Heart left ventricle (tissue), 16 donors: ENCODE measurements around the gene AKAP10. TPM values are rescaled to one million over a fixed set of nuclear protein-coding genes. Genes with fewer than 3 reads are reported as not detected.
"Not testable (repeated sequence)": the region's sequence is repeated elsewhere in the genome, so short reads cannot be mapped to it uniquely, and the experiment has no call there.

Experiments used
- ATAC-seq, 4 donors: fragments of 200-7000 bp; cut with Tn5 transposase; one replicate each; pipeline ENCODE4 v1.9.1; 2020 to 2022; ENCODE audit warnings: moderate library complexity in 4 of 4, mild to moderate bottlenecking in 3 of 4, moderate number of reproducible peaks in 1 of 4
- DNase-seq, 5 donors: peaks; one replicate each; pipeline ENCODE4 v3.0.0-alpha.2; 2020
- H3K27ac ChIP-seq, 12 donors: fragments of 200-600 bp; sonication (generic) in 4 of 12; one replicate each; pipeline versions ENCODE4 v1.5.0 to v1.8.0; 2016 to 2022; ENCODE audit warnings: mild to moderate bottlenecking in 2 of 12
- H3K27me3 ChIP-seq, 9 donors: fragments of 200-600 bp; sonication (generic) in 2 of 9; one replicate each; pipeline versions ENCODE4 v1.5.1 to v1.8.0; 2016 to 2022; ENCODE audit warnings: mild to moderate bottlenecking in 3 of 9
- H3K36me3 ChIP-seq, 9 donors: fragments of 200-600 bp; sonication (generic) in 2 of 9; one replicate each; pipeline versions ENCODE4 v1.5.0 to v1.8.0; 2018 to 2022; ENCODE audit warnings: mild to moderate bottlenecking in 2 of 9
- H3K4me1 ChIP-seq, 12 donors: fragments of 200-600 bp; sonication (generic) in 4 of 12; one replicate each; pipeline versions ENCODE4 v1.5.0 to v1.8.0; 2016 to 2022; ENCODE audit warnings: mild to moderate bottlenecking in 3 of 12
- H3K4me3 ChIP-seq, 12 donors: fragments of 200-600 bp; sonication (generic) in 4 of 12; one replicate each; pipeline versions ENCODE4 v1.5.0 to v1.8.0; 2017 to 2022; ENCODE audit warnings: mild to moderate bottlenecking in 9 of 12, moderate library complexity in 4 of 12
- H3K9me3 ChIP-seq, 12 donors: fragments of 200-600 bp; sonication (generic) in 4 of 12; one replicate each; pipeline versions ENCODE4 v1.5.0 to v1.8.0; 2016 to 2022; ENCODE audit warnings: mild to moderate bottlenecking in 1 of 12
- POLR2A ChIP-seq, 2 donors: fragments of 450-650 bp; IDR thresholded peaks; one replicate each; pipeline ENCODE4 v1.6.1; 2017; ENCODE audit warnings: antibody characterized with exemption in 2 of 2, mild to moderate bottlenecking in 2 of 2, moderate library complexity in 2 of 2
- WGBS, 4 donors: extraction: QIAGEN DNeasy Blood & Tissue Kit in 2 of 4; methylation state at CpG; one replicate each; pipeline versions ENCODE4 v1.1.5 to v1.1.7; 2013 to 2018; 5-methylcytosine and 5-hydroxymethylcytosine counted together
- intact Hi-C, 10 donors: fragments of 100-400 bp; cut with DNase I; formaldehyde crosslinking; loops; one replicate each; pipeline versions ENCODE4 v1.11.1 to v1.14.2; 2022
- polyA plus RNA-seq, 2 donors: library from polyadenylated mRNA; stranded (reverse); fragments of 200-250 nt; gene quantifications; one replicate each; pipeline ENCODE4 v1.2.3, GENCODE V29; 2013
- total RNA-seq, 9 donors: library from RNA; depleted of rRNA in 2 of 9; stranded (reverse); fragments of >200 nt in 2 of 9; fragmentation: NEBNext Ultra II Directional in 3 of 9; extraction: Animal tissue kit (Norgen Biotek cat#: 25700) in 3 of 9; gene quantifications; one replicate each; pipeline versions ENCODE4 v1.1.0 to v1.2.4, GENCODE V29; 2016 to 2023
- TF ChIP-seq, protein P1 (sequence below), 12 donors: fragments of 200-600 bp; sonication (generic) in 4 of 12; IDR thresholded peaks; one replicate each; pipeline versions ENCODE4 v1.5.0 to v1.8.0; 2018 to 2022; ENCODE audit warnings: antibody characterized with exemption in 12 of 12, mild to moderate bottlenecking in 5 of 12
- donor health status: ischemic (EF 13 %, LVEDD 7.1; RV severe dilation, severe dysfunction).
- donor health status: healthy with polysubstance abuse.
- donor health status: DM: no; HTN: yes; CAD: no.
- donor health status: DM: no; HTN: no; CAD: no.
- donor health status: ischemic (EF 25% LVEDD 6.9; RV normal size, moderate dysfunction).
- donor health status: ischemic (EF 25% LVEDD 5.7; RV mildly dilated, moderate dysfunction).
- donor health status: healthy.
- donor health status: DM: yes; HTN: yes; CAD: no.
- donor health status: ischemic (EF 35%, LVEDD 5.7; RV mildly dilated, moderate dysfunction).
- donor health status: nonischemic (EF 11% LVEDD 7.7; RV severe dilation, severe dysfunction).
- donor health status: DM: yes; HTN: yes; CAD: no.
- donor health status: PGD.
- donor health status: ischemic (EF 29% LVEDD 5.4; RV normal size, mild dysfunction).
- donor health status: nonischemic (EF 23%, LVEDD 6.1; RV moderate dilation, normal function).

The AKAP10 gene
- total and polyA plus RNA-seq, 11 donors = 4.4 to 25.0 (median 13.7) TPM

DNA sequence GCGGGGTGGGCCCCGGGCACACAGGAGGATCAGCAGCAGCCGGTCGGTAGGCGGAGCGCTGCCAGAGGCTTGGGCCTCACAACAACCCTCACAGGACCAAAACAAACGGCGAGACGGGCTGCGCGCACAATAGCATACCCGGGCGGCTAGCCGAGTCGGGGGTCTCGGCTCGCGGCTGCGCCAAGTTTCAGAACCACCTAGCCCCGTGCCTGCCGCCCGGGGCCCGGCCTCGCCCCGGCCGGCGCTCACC, 110.6 kb downstream of the AKAP10 start:
- TF ChIP-seq, protein P1, sequence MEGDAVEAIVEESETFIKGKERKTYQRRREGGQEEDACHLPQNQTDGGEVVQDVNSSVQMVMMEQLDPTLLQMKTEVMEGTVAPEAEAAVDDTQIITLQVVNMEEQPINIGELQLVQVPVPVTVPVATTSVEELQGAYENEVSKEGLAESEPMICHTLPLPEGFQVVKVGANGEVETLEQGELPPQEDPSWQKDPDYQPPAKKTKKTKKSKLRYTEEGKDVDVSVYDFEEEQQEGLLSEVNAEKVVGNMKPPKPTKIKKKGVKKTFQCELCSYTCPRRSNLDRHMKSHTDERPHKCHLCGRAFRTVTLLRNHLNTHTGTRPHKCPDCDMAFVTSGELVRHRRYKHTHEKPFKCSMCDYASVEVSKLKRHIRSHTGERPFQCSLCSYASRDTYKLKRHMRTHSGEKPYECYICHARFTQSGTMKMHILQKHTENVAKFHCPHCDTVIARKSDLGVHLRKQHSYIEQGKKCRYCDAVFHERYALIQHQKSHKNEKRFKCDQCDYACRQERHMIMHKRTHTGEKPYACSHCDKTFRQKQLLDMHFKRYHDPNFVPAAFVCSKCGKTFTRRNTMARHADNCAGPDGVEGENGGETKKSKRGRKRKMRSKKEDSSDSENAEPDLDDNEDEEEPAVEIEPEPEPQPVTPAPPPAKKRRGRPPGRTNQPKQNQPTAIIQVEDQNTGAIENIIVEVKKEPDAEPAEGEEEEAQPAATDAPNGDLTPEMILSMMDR (IDR thresholded peaks at IDR 0.05) = peak in 7 of 12 donors; percentile 13 to 50 (median 29)
- no peak for TF ChIP-seq POLR2A (IDR thresholded peaks at IDR 0.05)
- no peaks in the 10 kb centered on the region for H3K27me3 ChIP-seq
- H3K27ac ChIP-seq = peak overlapping the region; percentile 36 to 90 (median 74)
- peak overlapping the region; percentile 64 to 96 (median 82) for H3K4me3 ChIP-seq
- peak; percentile 64 to 85 (median 69) for DNase-seq
- peaks cover 0 to 22% (median 5%) of the 10 kb centered on the region in 12 donors for H3K4me1 ChIP-seq
- peaks cover 0 to 16% (median 9%) of the 10 kb centered on the region in 9 donors for H3K36me3 ChIP-seq
- intact Hi-C loops = no loop called here
- 0 to 2% (median 1%) methylated on average over 3 to 27 of the region's 27 CpGs for WGBS, 4 donors
- no peaks in the 10 kb centered on the region for H3K9me3 ChIP-seq
- peak; percentile 70 to 88 (median 82) for ATAC-seq

DNA sequence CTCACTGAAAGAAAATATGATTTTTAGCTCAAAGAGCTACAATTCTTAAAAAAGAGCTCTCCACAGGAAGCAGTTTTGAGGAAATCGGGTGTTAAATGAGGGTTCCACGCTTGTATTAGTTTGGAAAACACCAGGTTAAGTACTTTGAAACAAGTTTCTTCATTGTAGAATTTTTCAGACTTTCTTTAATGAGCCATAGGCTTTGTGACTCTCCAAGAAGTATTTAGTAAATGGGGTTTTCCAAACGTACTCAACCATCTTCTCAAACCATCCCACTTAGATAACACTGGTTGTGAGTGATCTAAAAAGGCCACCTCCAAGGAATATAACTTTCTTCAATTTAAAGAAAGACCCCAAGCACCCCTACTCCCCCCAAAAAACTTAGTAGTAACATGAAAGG, 112.6 kb downstream of the AKAP10 start:
- DNase-seq (no peak), ATAC-seq (no peak)
- 89 to 91% (median 89%) methylated on average over 3 of the region's 3 CpGs for WGBS, 4 donors
- H3K27me3 ChIP-seq = no peaks in the 10 kb centered on the region
- peaks cover 0 to 22% (median 5%) of the 10 kb centered on the region in 12 donors for H3K4me1 ChIP-seq
- TF ChIP-seq, protein P1 (IDR thresholded peaks at IDR 0.05) = no peak
- TF ChIP-seq POLR2A (IDR thresholded peaks at IDR 0.05) = no peak
- peaks cover 0 to 29% (median 20%) of the 10 kb centered on the region in 9 donors for H3K36me3 ChIP-seq
- H3K9me3 ChIP-seq = no peaks in the 10 kb centered on the region
- H3K4me3 ChIP-seq = no peak overlapping the region
- H3K27ac ChIP-seq = no peak overlapping the region
- intact Hi-C loops = no loop called here

DNA sequence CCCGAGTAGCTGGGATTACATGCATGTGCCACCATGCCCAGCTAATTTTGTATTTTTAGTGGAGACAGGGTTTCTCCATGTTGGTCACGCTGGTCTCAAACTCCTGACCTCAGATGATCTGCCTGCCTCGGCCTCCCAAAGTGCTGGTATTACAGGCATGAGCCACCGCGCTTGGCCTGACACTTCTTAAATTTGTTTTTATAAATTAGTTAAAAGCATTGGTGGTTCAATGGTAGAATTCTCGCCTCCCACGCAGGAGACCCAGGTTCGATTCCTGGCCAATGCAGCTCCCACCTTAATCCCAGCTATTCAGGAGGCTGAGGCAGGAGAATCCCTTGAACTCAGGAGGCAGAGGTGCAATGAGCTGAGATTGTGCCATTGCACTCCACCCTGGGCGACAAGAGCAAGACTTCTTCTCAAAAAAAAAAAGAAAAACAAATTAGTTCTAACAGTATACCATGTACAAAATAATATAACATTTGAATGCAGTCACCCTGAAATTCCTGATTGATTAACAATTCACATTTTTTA, 116.9 kb downstream of the AKAP10 start:
- intact Hi-C loops, H3K4me1 ChIP-seq, DNase-seq, H3K27ac ChIP-seq, ATAC-seq, H3K9me3 ChIP-seq, H3K27me3 ChIP-seq, H3K4me3 ChIP-seq: not testable (repeated sequence)
- H3K36me3 ChIP-seq = peaks cover 0 to 49% (median 31%) of the 10 kb centered on the region in 9 donors
- WGBS, 4 donors = 90 to 99% (median 97%) methylated on average over 9 of the region's 9 CpGs

DNA sequence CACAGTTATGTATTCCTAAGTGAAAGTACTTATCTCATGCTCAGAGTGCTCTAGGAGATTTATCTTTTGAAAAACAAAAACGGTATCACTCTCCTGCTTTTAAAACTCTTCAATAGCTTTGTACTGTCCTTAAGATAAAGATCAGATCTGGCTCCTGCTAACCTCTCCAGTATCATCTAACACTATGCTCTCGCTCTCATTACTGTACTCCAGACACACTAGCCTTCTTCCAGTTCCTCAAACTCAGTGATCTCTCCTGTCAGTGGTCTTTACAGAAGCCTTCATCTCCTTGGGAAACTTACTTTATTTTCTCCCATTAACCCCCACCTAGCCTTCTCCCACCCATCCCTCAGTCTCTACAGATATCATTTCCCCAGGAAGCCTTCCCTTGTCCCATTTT, 120.0 kb downstream of the AKAP10 start:
- TF ChIP-seq POLR2A (IDR thresholded peaks at IDR 0.05) = no peak
- TF ChIP-seq, protein P1 (IDR thresholded peaks at IDR 0.05) = no peak
- intact Hi-C loops = no loop called here
- WGBS, 4 donors = 61 to 69% (median 65%) methylated on average over 2 of the region's 2 CpGs
- no peak for ATAC-seq
- no peaks in the 10 kb centered on the region for H3K9me3 ChIP-seq
- H3K4me3 ChIP-seq = no peak overlapping the region
- peaks cover 0 to 47% (median 24%) of the 10 kb centered on the region in 9 donors for H3K36me3 ChIP-seq
- H3K27me3 ChIP-seq = no peaks in the 10 kb centered on the region
- no peak overlapping the region for H3K27ac ChIP-seq
- DNase-seq = no peak
- H3K4me1 ChIP-seq = no peaks in the 10 kb centered on the region

Other genes with a start within 250 kb of the AKAP10 start
- 1 to 10 TPM in 1 of 9 donors, under 1 TPM in 3, not detected in 5; 0.19 to 1.1 (median 0.39) TPM for gene ALDH3A1, start 229.5 kb downstream of the AKAP10 start, total RNA-seq
- gene ALDH3A1, start 229.5 kb downstream of the AKAP10 start, polyA plus RNA-seq = under 1 TPM in 1 of 2 donors, not detected in 1; 0.04 TPM
- gene ULK2, start 109.9 kb downstream of the AKAP10 start, total RNA-seq = 10 to 100 TPM; 13.7 to 25.6 (median 17.8) TPM
- 1 to 10 TPM; 4.6 to 5.4 TPM for gene ULK2, start 109.9 kb downstream of the AKAP10 start, polyA plus RNA-seq
- gene SPECC1, start 31.5 kb upstream of the AKAP10 start, total RNA-seq = 10 to 100 TPM in 7 of 9 donors, 1 to 10 TPM in 2; 5.1 to 18.4 (median 10.6) TPM
- 1 to 10 TPM; 3.8 to 4.3 TPM for gene SPECC1, start 31.5 kb upstream of the AKAP10 start, polyA plus RNA-seq